H9 (cell line): ENCODE results near the gene NSUN2. TPM values are rescaled to one million over a fixed set of nuclear protein-coding genes. Genes with fewer than 3 reads are reported as not detected.

Experiments
- DNase-seq: peaks from one replicate; pipeline ENCODE4 v3.0.0-alpha.2; 2017
- H2AFZ ChIP-seq: one replicate; pipeline ENCODE4 v1.6.1; 2013; ENCODE audit warnings: mild to moderate bottlenecking, low read length, control low read depth, moderate library complexity
- H2AK5ac ChIP-seq: 2 replicates; pipeline ENCODE4 v1.6.1; 2013; ENCODE audit warnings: low read length, control low read depth, mixed read lengths; ENCODE audit not compliant: insufficient read length
- H2BK120ac ChIP-seq: one replicate; pipeline ENCODE4 v1.6.1; 2013; ENCODE audit warnings: low read depth, mild to moderate bottlenecking, low read length, control low read depth, inconsistent platforms; ENCODE audit not compliant: poor library complexity, severe bottlenecking
- H2BK12ac ChIP-seq: 2 replicates; pipeline ENCODE4 v1.6.1; 2013; ENCODE audit warnings: low read length, control low read depth, mixed read lengths, low read depth; ENCODE audit not compliant: insufficient read length
- H2BK15ac ChIP-seq: 2 replicates; pipeline ENCODE4 v1.6.1; 2013; ENCODE audit warnings: low read depth, low read length, control low read depth
- H2BK20ac ChIP-seq: one replicate; pipeline ENCODE4 v1.6.1; 2013; ENCODE audit warnings: low read depth, mild to moderate bottlenecking, low read length, control low read depth, inconsistent platforms; ENCODE audit not compliant: poor library complexity, severe bottlenecking
- H2BK5ac ChIP-seq: 2 replicates; pipeline ENCODE4 v1.6.1; 2013; ENCODE audit warnings: low read length, control low read depth, mixed read lengths; ENCODE audit not compliant: insufficient read length
- H3K14ac ChIP-seq: 2 replicates; pipeline ENCODE4 v1.6.1; 2013; ENCODE audit warnings: low read length, control low read depth; ENCODE audit not compliant: insufficient read depth
- H3K18ac ChIP-seq: 2 replicates; pipeline ENCODE4 v1.6.1; 2013; ENCODE audit warnings: low read depth, mild to moderate bottlenecking, mixed read lengths, low read length, control low read depth; ENCODE audit not compliant: insufficient read length
- H3K23ac ChIP-seq: 2 replicates; pipeline ENCODE4 v1.6.1; 2013; ENCODE audit warnings: low read length, control low read depth, mixed read lengths, low read depth; ENCODE audit not compliant: insufficient read length
- H3K23me2 ChIP-seq: 2 replicates; pipeline ENCODE4 v1.6.1; 2013; ENCODE audit warnings: low read depth, mild to moderate bottlenecking, mixed read lengths, low read length, control low read depth; ENCODE audit not compliant: insufficient read length, poor library complexity, severe bottlenecking
- H3K27ac ChIP-seq: 2 replicates; pipeline ENCODE4 v1.5.1; 2013; ENCODE audit warnings: low read length, control low read depth, mixed read lengths, low read depth; ENCODE audit not compliant: insufficient read length
- H3K27me3 ChIP-seq: 2 replicates; pipeline ENCODE4 v1.6.1; 2013; ENCODE audit warnings: low read length, control low read depth, inconsistent platforms; ENCODE audit not compliant: insufficient read depth
- H3K4ac ChIP-seq: 2 replicates; pipeline ENCODE4 v1.6.1; 2013; ENCODE audit warnings: low read depth, mild to moderate bottlenecking, control low read depth, inconsistent platforms, low read length, moderate library complexity
- H3K4me1 ChIP-seq: 2 replicates; pipeline ENCODE4 v1.6.1; 2013; ENCODE audit warnings: low read length, control low read depth, inconsistent platforms; ENCODE audit not compliant: insufficient read depth
- H3K4me2 ChIP-seq: 2 replicates; pipeline ENCODE4 v1.6.1; 2013; ENCODE audit warnings: low read length, control low read depth, mixed read lengths; ENCODE audit not compliant: insufficient read length, insufficient read depth
- H3K56ac ChIP-seq: 2 replicates; pipeline ENCODE4 v1.6.1; 2013; ENCODE audit warnings: low read depth, mild to moderate bottlenecking, mixed read lengths, low read length, control low read depth; ENCODE audit not compliant: insufficient read length
- H3K79me1 ChIP-seq: 2 replicates; pipeline ENCODE4 v1.6.1; 2013; ENCODE audit warnings: low read depth, mild to moderate bottlenecking, moderate library complexity, low read length, control low read depth, inconsistent platforms; ENCODE audit not compliant: insufficient read depth, poor library complexity, severe bottlenecking
- H3K79me2 ChIP-seq: 2 replicates; pipeline ENCODE4 v1.6.1; 2013; ENCODE audit warnings: low read length, control low read depth, inconsistent platforms; ENCODE audit not compliant: insufficient read depth
- H3K9ac ChIP-seq: 2 replicates; pipeline ENCODE4 v1.6.1; 2013; ENCODE audit warnings: low read length, control low read depth, mixed read lengths; ENCODE audit not compliant: insufficient read length; ENCODE audit errors: extremely low read depth
- H3K9me3 ChIP-seq: one replicate; pipeline ENCODE4 v1.6.1; 2013; ENCODE audit warnings: low read depth, low read length, inconsistent platforms; ENCODE audit not compliant: control insufficient read depth
- H3T11ph ChIP-seq: one replicate; pipeline ENCODE4 v1.6.1; 2013; ENCODE audit warnings: mild to moderate bottlenecking, low read length, control low read depth, inconsistent platforms
- H4K20me1 ChIP-seq: one replicate; pipeline ENCODE4 v1.6.1; 2013; ENCODE audit not compliant: control insufficient read depth, insufficient read length, insufficient read depth
- H4K5ac ChIP-seq: 2 replicates; pipeline ENCODE4 v1.6.1; 2013; ENCODE audit warnings: low read depth, mild to moderate bottlenecking, mixed read lengths, low read length, control low read depth; ENCODE audit not compliant: insufficient read length
- H4K8ac ChIP-seq: replicated peaks from 2 replicates; pipeline ENCODE4 v1.6.1; 2013; ENCODE audit warnings: low read length, control low read depth, mixed read lengths, low read depth; ENCODE audit not compliant: insufficient read length
- H4K91ac ChIP-seq: 2 replicates; pipeline ENCODE4 v1.6.1; 2013; ENCODE audit warnings: low read depth, mild to moderate bottlenecking, moderate library complexity, mixed read lengths, low read length, control low read depth; ENCODE audit not compliant: insufficient read length
- H3K27ac Mint-ChIP-seq, 3 experiments: 2 replicates in 2 of 3; 3 replicates in 1 of 3; pipeline ENCODE4 v1.8.0; 2020 to 2021; ENCODE audit warnings: mixed read lengths in 3 of 3, mild to moderate bottlenecking in 1 of 3, moderate library complexity in 1 of 3
- H3K27me3 Mint-ChIP-seq: 2 replicates; pipeline ENCODE4 v1.8.0; 2021; ENCODE audit warnings: low read depth, mild to moderate bottlenecking, moderate library complexity, mixed read lengths
- H3K36me3 Mint-ChIP-seq, 3 experiments: 2 replicates in 2 of 3; 3 replicates in 1 of 3; pipeline ENCODE4 v1.8.0; 2020 to 2021; ENCODE audit warnings: low read depth in 3 of 3, mixed read lengths in 3 of 3; ENCODE audit not compliant: insufficient read depth in 1 of 3
- H3K4me1 Mint-ChIP-seq, 2 experiments: 2 replicates each; pipeline ENCODE4 v1.8.0; 2020; ENCODE audit warnings: mixed read lengths in 2 of 2
- H3K4me3 Mint-ChIP-seq, 2 experiments: 2 replicates in 1 of 2; 3 replicates in 1 of 2; pipeline ENCODE4 v1.8.0; 2020 to 2021; ENCODE audit warnings: mild to moderate bottlenecking in 2 of 2, mixed read lengths in 2 of 2, moderate library complexity in 1 of 2
- H3K9me3 Mint-ChIP-seq, 2 experiments: 2 replicates in 1 of 2; 3 replicates in 1 of 2; pipeline ENCODE4 v1.8.0; 2020; ENCODE audit warnings: mild to moderate bottlenecking in 2 of 2, mixed read lengths in 2 of 2, moderate library complexity in 1 of 2
- CTCF ChIP-seq: fragments of 200-600 bp; sonication (generic); conservative IDR thresholded peaks from 3 replicates; pipeline ENCODE4 v1.8.0; 2021; ENCODE audit warnings: antibody characterized with exemption, mild to moderate bottlenecking
- WGBS: extraction: QIAGEN DNeasy Blood & Tissue Kit; methylation state at CpG from one replicate; pipeline ENCODE4 v1.1.7; 2013; ENCODE audit warnings: missing lambda C conversion rate, low lambda C conversion rate, mixed read lengths; ENCODE audit not compliant: insufficient read length; ENCODE audit errors: extremely low coverage; 5-methylcytosine and 5-hydroxymethylcytosine counted together
- total RNA-seq: library from RNA; stranded (reverse); gene quantifications from 2 replicates; pipeline ENCODE4 v1.2.1, GENCODE V29; 2021

Gene NSUN2
- total RNA-seq, 1 experiment from 2014 or later, result 115 TPM

- Histone ChIP-seq H2BK5ac (no peak overlapping the region), H2AFZ (no peak overlapping the region), H3K9me3 (no peaks in the 10 kb centered on the region), H3K4me2 (no peak overlapping the region), H2AK5ac (no peak overlapping the region), H2BK12ac (no peak overlapping the region), H3K27me3 (no peaks in the 10 kb centered on the region), H3K23me2 (no peaks in the 10 kb centered on the region), H3K79me2 (peaks cover 12% of the 10 kb centered on the region; the same call in 1 of the 2 replicates), H4K5ac (no peak overlapping the region), H4K91ac (no peak overlapping the region), H3K79me1 (peaks cover 7% of the 10 kb centered on the region), H3K56ac (no peak overlapping the region), H2BK120ac (no peak overlapping the region), H3T11ph (no peak overlapping the region), H4K20me1 (no peaks in the 10 kb centered on the region), H3K4ac (no peak overlapping the region), H3K14ac (no peak overlapping the region), H2BK15ac (no peak overlapping the region), H3K4me1 (no peaks in the 10 kb centered on the region), H3K23ac (no peak overlapping the region), H3K9ac (no peak overlapping the region), H4K8ac (no peak overlapping the region), H3K27ac (no peak overlapping the region), H2BK20ac (no peak overlapping the region), H3K18ac (no peak overlapping the region)
- Mint-ChIP-seq H3K9me3 (no peaks in the 10 kb centered on the region), H3K4me1 (no peaks in the 10 kb centered on the region), H3K27ac (no peak overlapping the region; a peak in 1 of 7 replicates), H3K36me3 (peaks cover 57 to 96% (median 88%) of the 10 kb centered on the region in 3 experiments), H3K27me3 (no peaks in the 10 kb centered on the region), H3K4me3 (no peak overlapping the region)
- TF ChIP-seq CTCF, result no peak
- no CpG with 5 or more reads among the region's 20 CpGs for WGBS
- no peak for DNase-seq
These were observed 21.2 kb downstream of the NSUN2 start for GRCh38 chr5:6611334-6612256.
